Large intestine (tissue), 3 donors: ENCODE results near the gene CRMP1. TPM values are rescaled to one million over a fixed set of nuclear protein-coding genes. Genes with fewer than 3 reads are reported as not detected.
A peak's percentile ranks its signal among the peaks of the same experiment; 100 is the strongest.

ENCODE experiments used
- DNase-seq, 2 donors: peaks; one replicate each; pipeline versions ENCODE4 v3.0.0 to v3.0.0-alpha.2; 2013
- H3K27ac ChIP-seq: one replicate; pipeline ENCODE4 v1.5.1; 2013; ENCODE audit warnings: low read length
- H3K27me3 ChIP-seq: 2 replicates; pipeline ENCODE4 v1.6.1; 2013; ENCODE audit warnings: low read length; ENCODE audit not compliant: control insufficient read depth, insufficient read depth
- H3K36me3 ChIP-seq: 2 replicates; pipeline ENCODE4 v1.6.1; 2013; ENCODE audit warnings: low read length; ENCODE audit not compliant: control insufficient read depth, insufficient read depth
- H3K4me1 ChIP-seq: one replicate; pipeline ENCODE4 v1.6.1; 2013; ENCODE audit warnings: low read length; ENCODE audit not compliant: control insufficient read depth, insufficient read depth
- H3K4me3 ChIP-seq: one replicate; pipeline ENCODE4 v1.5.1; 2013; ENCODE audit warnings: low read length
- H3K9me3 ChIP-seq: one replicate; pipeline ENCODE4 v1.6.1; 2013; ENCODE audit warnings: mild to moderate bottlenecking, low read depth, low read length, moderate library complexity; ENCODE audit not compliant: control insufficient read depth
- WGBS: methylation state at CpG from one replicate; pipeline ENCODE4 v1.1.5; 2013; ENCODE audit warnings: low lambda C conversion rate; ENCODE audit not compliant: insufficient coverage; 5-methylcytosine and 5-hydroxymethylcytosine counted together
- polyA plus RNA-seq: library from polyadenylated mRNA; unstranded; fragments of 120-200 nt; gene quantifications from one replicate; pipeline ENCODE4 v1.2.1, GENCODE V29; 2013

CRMP1 gene
- polyA plus RNA-seq, 1 donor = 31.5 TPM

- peaks cover 7% of the 10 kb centered on the region for H3K9me3 ChIP-seq
- H3K27me3 ChIP-seq = peaks cover 81% of the 10 kb centered on the region
- no peaks in the 10 kb centered on the region for H3K36me3 ChIP-seq
- peak overlapping the region; percentile 21 for H3K4me3 ChIP-seq
- H3K4me1 ChIP-seq = no peaks in the 10 kb centered on the region
- H3K27ac ChIP-seq = peak overlapping the region; percentile 31
- WGBS = no CpG with 5 or more reads among the region's 41 CpGs
- peak; percentile 46 to 49 for DNase-seq
Observed at GRCh38 chr4:5890063-5890727, 2.7 kb downstream of the CRMP1 start.

- no peaks in the 10 kb centered on the region for H3K36me3 ChIP-seq
- no peak overlapping the region for H3K27ac ChIP-seq
- no peaks in the 10 kb centered on the region for H3K4me1 ChIP-seq
- DNase-seq = no peak
- H3K9me3 ChIP-seq = peaks cover 7% of the 10 kb centered on the region
- WGBS = no CpG with 5 or more reads among the region's 8 CpGs
- H3K27me3 ChIP-seq = peaks cover 73% of the 10 kb centered on the region
- H3K4me3 ChIP-seq = no peak overlapping the region
Observed at GRCh38 chr4:5889002-5889696, 3.7 kb downstream of the CRMP1 start.

- 7% methylated on average over 2 of the region's 81 CpGs for WGBS
- Histone ChIP-seq H3K9me3 (peaks cover 7% of the 10 kb centered on the region), H3K4me3 (peak overlapping the region; percentile 26), H3K4me1 (no peaks in the 10 kb centered on the region), H3K27ac (no peak overlapping the region), H3K27me3 (peaks cover 65% of the 10 kb centered on the region), H3K36me3 (no peaks in the 10 kb centered on the region)
- DNase-seq = peak; percentile 21 to 26
Observed at GRCh38 chr4:5888222-5889001, 4.5 kb downstream of the CRMP1 start.

GRCh38 chr4:5887361-5888221 lies 5.3 kb downstream of the CRMP1 start:
- peaks cover 7% of the 10 kb centered on the region for H3K9me3 ChIP-seq
- peak overlapping the region; percentile 36 for H3K27ac ChIP-seq
- no CpG with 5 or more reads among the region's 70 CpGs for WGBS
- H3K4me1 ChIP-seq = no peaks in the 10 kb centered on the region
- no peaks in the 10 kb centered on the region for H3K36me3 ChIP-seq
- no peak for DNase-seq
- peak overlapping the region; percentile 36 for H3K4me3 ChIP-seq
- H3K27me3 ChIP-seq = peaks cover 62% of the 10 kb centered on the region

- Histone ChIP-seq H3K4me3 (peak overlapping the region; percentile 36), H3K36me3 (no peaks in the 10 kb centered on the region), H3K4me1 (no peaks in the 10 kb centered on the region), H3K27me3 (peaks cover 59% of the 10 kb centered on the region), H3K9me3 (peaks cover 7% of the 10 kb centered on the region), H3K27ac (peak overlapping the region; percentile 36)
- no CpG with 5 or more reads among the region's 8 CpGs for WGBS
- DNase-seq = no peak
Observed at GRCh38 chr4:5887011-5887360, 5.9 kb downstream of the CRMP1 start.

- peaks cover 46% of the 10 kb centered on the region for H3K27me3 ChIP-seq
- no peaks in the 10 kb centered on the region for H3K4me1 ChIP-seq
- DNase-seq = no peak
- peaks cover 7% of the 10 kb centered on the region for H3K9me3 ChIP-seq
- WGBS = 71% methylated on average over 1 of the region's 3 CpGs
- no peaks in the 10 kb centered on the region for H3K36me3 ChIP-seq
- H3K4me3 ChIP-seq = no peak overlapping the region
- H3K27ac ChIP-seq = no peak overlapping the region
Observed at GRCh38 chr4:5885733-5886132, 7.2 kb downstream of the CRMP1 start.

- WGBS = 100% methylated on average over 2 of the region's 7 CpGs
- Histone ChIP-seq H3K9me3 (peaks cover 3% of the 10 kb centered on the region), H3K27me3 (peaks cover 37% of the 10 kb centered on the region), H3K4me1 (no peaks in the 10 kb centered on the region), H3K4me3 (no peak overlapping the region), H3K27ac (no peak overlapping the region), H3K36me3 (no peaks in the 10 kb centered on the region)
- DNase-seq = no peak
Observed at GRCh38 chr4:5884796-5885195, 8.1 kb downstream of the CRMP1 start.

GRCh38 chr4:5883916-5884315 lies 9.0 kb downstream of the CRMP1 start:
- no CpG with 5 or more reads among the region's 1 CpG for WGBS
- Histone ChIP-seq H3K4me3 (no peak overlapping the region), H3K4me1 (no peaks in the 10 kb centered on the region), H3K9me3 (peaks cover 3% of the 10 kb centered on the region), H3K27ac (no peak overlapping the region), H3K27me3 (peaks cover 28% of the 10 kb centered on the region), H3K36me3 (no peaks in the 10 kb centered on the region)
- DNase-seq = no peak

- Histone ChIP-seq H3K4me3 (no peak overlapping the region), H3K27ac (no peak overlapping the region), H3K27me3 (peaks cover 24% of the 10 kb centered on the region), H3K4me1 (no peaks in the 10 kb centered on the region), H3K9me3 (peaks cover 3% of the 10 kb centered on the region), H3K36me3 (no peaks in the 10 kb centered on the region)
- 100% methylated on average over 1 of the region's 3 CpGs for WGBS
- no peak for DNase-seq
Observed at GRCh38 chr4:5882947-5883346, 9.9 kb downstream of the CRMP1 start.

- 0% methylated on average over 2 of the region's 4 CpGs for WGBS
- DNase-seq = no peak
- Histone ChIP-seq H3K27ac (no peak overlapping the region), H3K4me3 (no peak overlapping the region), H3K36me3 (no peaks in the 10 kb centered on the region), H3K9me3 (no peaks in the 10 kb centered on the region), H3K4me1 (no peaks in the 10 kb centered on the region), H3K27me3 (peaks cover 9% of the 10 kb centered on the region)
Observed at GRCh38 chr4:5881340-5881739, 11.5 kb downstream of the CRMP1 start.
